ENCODE measurements around the gene UCHL5. TPM values are rescaled to one million over a fixed set of nuclear protein-coding genes. Genes with fewer than 3 reads are reported as not detected.

UCHL5 gene, protein sequence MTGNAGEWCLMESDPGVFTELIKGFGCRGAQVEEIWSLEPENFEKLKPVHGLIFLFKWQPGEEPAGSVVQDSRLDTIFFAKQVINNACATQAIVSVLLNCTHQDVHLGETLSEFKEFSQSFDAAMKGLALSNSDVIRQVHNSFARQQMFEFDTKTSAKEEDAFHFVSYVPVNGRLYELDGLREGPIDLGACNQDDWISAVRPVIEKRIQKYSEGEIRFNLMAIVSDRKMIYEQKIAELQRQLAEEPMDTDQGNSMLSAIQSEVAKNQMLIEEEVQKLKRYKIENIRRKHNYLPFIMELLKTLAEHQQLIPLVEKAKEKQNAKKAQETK
- 10 to 100 TPM; 24.6 to 47.6 (median 36.8) TPM for total RNA-seq
- polyA plus RNA-seq = 10 to 100 TPM; 19.9 to 22.2 (median 21.0) TPM

DNA sequence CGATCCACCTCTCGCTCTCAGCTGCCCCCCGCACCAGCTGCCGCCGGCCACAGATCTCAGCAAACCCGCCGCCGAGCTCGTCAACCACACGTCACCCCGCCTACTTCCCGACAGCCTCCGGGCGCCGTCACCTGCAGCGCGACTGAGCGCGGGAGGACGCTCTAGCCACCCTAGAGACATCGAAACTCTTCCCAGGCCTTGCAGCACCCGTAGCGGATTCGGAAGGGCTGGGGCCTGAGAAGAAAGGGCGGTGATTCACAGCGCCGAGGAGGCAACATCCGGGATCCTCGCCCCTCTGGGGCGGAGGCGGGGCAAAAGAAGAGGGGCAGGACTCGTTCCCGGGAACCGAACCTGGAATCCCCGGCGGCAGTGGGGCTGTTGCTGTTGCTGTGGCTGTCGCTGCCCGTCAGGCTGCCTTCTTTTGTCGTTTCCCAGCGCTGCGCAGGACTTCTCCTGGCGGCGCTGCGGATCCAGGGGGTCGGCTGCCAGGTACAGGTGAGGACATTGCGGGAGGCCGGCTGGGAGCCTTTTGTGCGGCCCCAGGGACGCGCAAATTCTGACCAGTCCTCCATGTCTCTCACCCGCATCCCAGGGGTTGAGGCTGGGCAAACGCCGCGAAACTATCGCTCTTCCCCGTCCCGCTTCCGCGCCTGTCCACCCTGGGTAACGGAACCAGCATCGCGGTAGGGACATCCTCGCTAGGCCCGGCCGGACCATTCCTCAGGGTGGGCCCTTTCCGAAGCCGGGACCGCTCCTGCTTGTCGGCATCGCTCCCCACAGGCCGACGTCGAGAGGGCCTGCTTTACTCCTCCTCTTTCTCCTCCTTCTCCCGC is at the start of gene UCHL5, which contains the start of gene RO60:
UCHL5 (minus strand) TSS at position 79 of the 833 bp plus-strand sequence. CDS start 100 bp downstream, outside the sequence.
RO60 (plus strand) TSS at position 331 of the 833 bp plus-strand sequence. CDS start 9,443 bp downstream, outside the sequence.
- Histone ChIP-seq H3K36me3 (no peaks in the 10 kb centered on the region), H3K4me3 (peak within 1 kb of the TSS; percentile 77 to 97 (median 84)), H3K27ac (peak within 1 kb of the TSS; percentile 96 to 99 (median 99)), H3K9me3 (no peaks in the 10 kb centered on the region), H3K4me1 (peaks cover 0 to 48% (median 36%) of the 10 kb centered on the region in 4 donors), H3K27me3 (no peaks in the 10 kb centered on the region)
- peak; percentile 99 for DNase-seq
- intact Hi-C loops (cut with DNase I) = loop anchor here (1.0 to 5.0 kb wide), 3 partner anchors 48 to 252 kb away; partner anchors contain the start of genes CDC73 and GLRX2
- WGBS, 2 donors = 0 to 1% methylated on average over 74 of the region's 74 CpGs
- TF ChIP-seq POLR2AphosphoS5 (IDR thresholded peaks at IDR 0.05) (peak; percentile 81 to 96 (median 92)), POLR2A (IDR thresholded peaks at IDR 0.05) (peak; percentile 78), EP300 (IDR thresholded peaks at IDR 0.05) (peak in 2 of 4 donors; percentile 55 to 80)
- TF ChIP-seq, protein P1, sequence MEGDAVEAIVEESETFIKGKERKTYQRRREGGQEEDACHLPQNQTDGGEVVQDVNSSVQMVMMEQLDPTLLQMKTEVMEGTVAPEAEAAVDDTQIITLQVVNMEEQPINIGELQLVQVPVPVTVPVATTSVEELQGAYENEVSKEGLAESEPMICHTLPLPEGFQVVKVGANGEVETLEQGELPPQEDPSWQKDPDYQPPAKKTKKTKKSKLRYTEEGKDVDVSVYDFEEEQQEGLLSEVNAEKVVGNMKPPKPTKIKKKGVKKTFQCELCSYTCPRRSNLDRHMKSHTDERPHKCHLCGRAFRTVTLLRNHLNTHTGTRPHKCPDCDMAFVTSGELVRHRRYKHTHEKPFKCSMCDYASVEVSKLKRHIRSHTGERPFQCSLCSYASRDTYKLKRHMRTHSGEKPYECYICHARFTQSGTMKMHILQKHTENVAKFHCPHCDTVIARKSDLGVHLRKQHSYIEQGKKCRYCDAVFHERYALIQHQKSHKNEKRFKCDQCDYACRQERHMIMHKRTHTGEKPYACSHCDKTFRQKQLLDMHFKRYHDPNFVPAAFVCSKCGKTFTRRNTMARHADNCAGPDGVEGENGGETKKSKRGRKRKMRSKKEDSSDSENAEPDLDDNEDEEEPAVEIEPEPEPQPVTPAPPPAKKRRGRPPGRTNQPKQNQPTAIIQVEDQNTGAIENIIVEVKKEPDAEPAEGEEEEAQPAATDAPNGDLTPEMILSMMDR (IDR thresholded peaks at IDR 0.05) = no peak

DNA sequence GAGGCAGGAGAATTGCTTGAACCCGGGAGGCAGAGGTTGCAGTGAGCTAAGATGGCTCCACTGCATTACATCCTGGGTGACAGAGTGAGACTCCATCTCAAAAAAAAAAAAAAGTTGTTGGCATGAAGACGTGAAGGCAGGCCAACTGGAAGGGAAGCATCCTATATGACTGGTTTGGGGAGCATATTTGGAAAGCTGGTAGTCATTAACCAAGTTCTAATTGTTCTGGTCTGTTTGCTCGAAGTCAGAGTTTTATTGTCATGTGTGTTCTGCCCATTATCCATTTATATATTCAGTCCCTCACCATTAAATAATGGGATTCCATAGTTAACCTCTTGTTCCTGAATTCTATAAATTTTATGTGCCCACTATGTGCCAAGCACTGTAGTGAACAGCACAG is 49.3 kb upstream of the UCHL5 start:
- Histone ChIP-seq H3K4me1 (peaks cover 0 to 24% (median 11%) of the 10 kb centered on the region in 4 donors), H3K27ac (no peak overlapping the region), H3K27me3 (no peaks in the 10 kb centered on the region), H3K36me3 (no peaks in the 10 kb centered on the region), H3K4me3 (no peak overlapping the region), H3K9me3 (no peaks in the 10 kb centered on the region)
- intact Hi-C loops (cut with DNase I) = loop anchor here (5.0 kb wide), 2 partner anchors 46 to 301 kb away; partner anchors contain the start of gene RGS2
- TF ChIP-seq EP300 (IDR thresholded peaks at IDR 0.05) (no peak), POLR2A (IDR thresholded peaks at IDR 0.05) (no peak), POLR2AphosphoS5 (IDR thresholded peaks at IDR 0.05) (no peak)
- TF ChIP-seq, protein P1 (IDR thresholded peaks at IDR 0.05) = no peak
- WGBS, 2 donors = 58 to 76% methylated on average over 3 of the region's 3 CpGs
- DNase-seq = no peak

DNA sequence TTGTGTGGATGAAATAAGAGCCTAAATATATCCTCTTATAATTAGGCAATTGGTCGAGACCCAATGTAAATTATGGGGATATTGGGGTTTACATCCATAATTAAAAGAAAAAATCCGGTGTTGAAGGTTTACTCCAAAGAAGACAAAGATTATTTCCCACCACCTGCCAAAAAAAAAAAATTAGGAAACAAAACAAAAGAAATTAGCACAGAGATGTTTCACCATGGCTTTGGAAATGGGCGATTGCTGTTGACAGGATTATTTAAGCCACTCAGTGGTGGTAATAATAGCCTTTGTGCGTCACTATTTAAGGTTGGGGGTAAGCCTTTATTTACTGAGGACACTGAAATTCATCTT is 46.6 kb upstream of the UCHL5 start:
- no peaks in the 10 kb centered on the region for H3K27me3 ChIP-seq
- no peaks in the 10 kb centered on the region for H3K9me3 ChIP-seq
- H3K4me1 ChIP-seq = peaks cover 0 to 25% (median 15%) of the 10 kb centered on the region in 4 donors
- intact Hi-C loops (cut with DNase I) = loop anchor here (1.0 to 5.0 kb wide), 3 partner anchors 16 to 298 kb away; partner anchors contain the start of gene RGS2
- H3K36me3 ChIP-seq = peaks cover 0 to under 1% (median 0%) of the 10 kb centered on the region in 4 donors
- peak overlapping the region; percentile 95 to 97 (median 96) for H3K27ac ChIP-seq
- H3K4me3 ChIP-seq = peak overlapping the region; percentile 74 to 96 (median 84)
- DNase-seq = no peak
- 33 to 52% methylated on average over 4 of the region's 4 CpGs for WGBS, 2 donors
- TF ChIP-seq POLR2AphosphoS5 (IDR thresholded peaks at IDR 0.05) (no peak), POLR2A (IDR thresholded peaks at IDR 0.05) (no peak), EP300 (IDR thresholded peaks at IDR 0.05) (no peak)
- TF ChIP-seq, protein P1 (IDR thresholded peaks at IDR 0.05) = no peak

DNA sequence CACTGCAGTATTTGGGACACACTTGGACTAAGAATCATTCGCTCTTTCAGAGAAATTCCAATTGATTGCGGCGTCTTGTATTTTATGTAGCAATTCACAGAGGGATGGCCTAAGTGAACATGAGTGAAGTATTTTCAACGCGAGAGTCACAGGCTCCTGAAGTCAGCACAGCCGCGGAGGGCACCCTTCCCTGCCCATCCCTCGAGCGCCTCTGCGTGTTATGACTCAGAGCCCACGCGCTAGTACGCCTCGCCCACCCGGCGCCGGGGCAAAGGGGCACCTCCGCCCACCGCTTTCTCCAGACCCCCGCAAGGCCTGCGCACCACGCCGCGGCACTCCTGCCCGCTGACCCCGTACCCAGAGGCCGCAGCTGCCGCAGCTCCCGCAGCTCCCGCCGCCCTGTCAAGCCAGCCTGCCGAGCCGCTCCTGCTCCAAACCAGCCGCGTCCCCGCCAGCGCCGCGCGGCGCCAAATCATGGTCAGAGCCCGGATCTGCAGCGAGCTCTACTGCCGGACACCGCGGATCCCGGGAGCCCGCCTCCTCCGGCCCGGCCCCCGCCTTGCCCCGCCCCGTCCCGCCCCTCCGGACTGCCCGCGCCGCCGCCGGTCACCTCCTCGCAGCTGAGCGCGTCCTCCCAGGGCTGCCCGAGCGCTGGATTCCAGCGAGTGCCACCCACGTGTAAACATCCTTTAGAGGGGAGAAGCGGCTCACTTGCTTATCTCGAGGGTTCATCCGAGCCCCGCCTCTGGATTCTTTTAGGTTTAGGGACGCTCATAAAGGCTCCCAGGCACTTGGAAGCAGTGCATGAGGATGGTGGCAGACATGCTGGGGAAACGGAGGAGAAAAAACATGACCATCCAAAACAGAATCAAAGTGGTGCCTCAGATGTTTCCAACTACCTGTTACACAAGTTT is 46.0 kb upstream of the UCHL5 start, which contains the start of gene GLRX2:
GLRX2 (minus strand) TSS at position 508 of the 914 bp plus-strand sequence; CDS start at position 476, 32 bp downstream.
- Histone ChIP-seq H3K27me3 (no peaks in the 10 kb centered on the region), H3K36me3 (peaks cover 0 to 7% (median 2%) of the 10 kb centered on the region in 4 donors), H3K4me3 (peak within 1 kb of the TSS; percentile 74 to 96 (median 84)), H3K27ac (peak within 1 kb of the TSS; percentile 95 to 97 (median 96)), H3K9me3 (no peaks in the 10 kb centered on the region), H3K4me1 (peaks cover 0 to 25% (median 15%) of the 10 kb centered on the region in 4 donors)
- WGBS, 2 donors = 0% methylated on average over 73 of the region's 73 CpGs
- DNase-seq = peak; percentile 93
- TF ChIP-seq, protein P1 (IDR thresholded peaks at IDR 0.05) = peak in 1 of 4 experiments; percentile 5
- TF ChIP-seq POLR2A (IDR thresholded peaks at IDR 0.05) = peak; percentile 53 to 63
- no peak for TF ChIP-seq EP300 (IDR thresholded peaks at IDR 0.05)
- peak; percentile 70 to 91 (median 86) for TF ChIP-seq POLR2AphosphoS5 (IDR thresholded peaks at IDR 0.05)
- intact Hi-C loops (cut with DNase I) = loop anchor here (1.0 to 5.0 kb wide), 3 partner anchors 16 to 298 kb away; partner anchors contain the start of gene RGS2
